Measurements from ENCODE around the gene TLE2.
"Not testable (repeated sequence)": the region's sequence is repeated elsewhere in the genome, so short reads cannot be mapped to it uniquely, and the experiment has no call there.

TLE2 gene

DNA sequence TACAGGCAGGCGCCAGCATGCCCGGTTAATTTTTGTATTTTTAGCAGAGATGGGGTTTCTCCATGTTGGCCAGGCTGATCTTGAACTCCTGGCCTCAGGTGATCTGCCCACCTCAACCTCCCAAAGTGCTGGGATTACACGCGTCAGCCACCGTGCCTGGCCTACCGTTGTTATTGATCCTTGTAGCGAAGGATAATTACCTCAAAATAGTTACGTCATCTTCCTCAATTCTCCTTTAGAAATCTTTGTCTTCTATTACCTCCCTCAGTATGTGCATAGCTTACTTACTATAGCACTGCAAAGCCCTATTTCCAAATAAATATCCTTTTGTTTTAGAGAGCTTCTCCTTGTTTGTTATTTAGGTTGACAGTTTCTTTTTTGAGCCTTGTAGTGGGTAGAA lies 61.1 kb downstream of the TLE2 start:
- no peak for DNase-seq (ENCODE audit: low read depth)
- TF ChIP-seq, protein P1, sequence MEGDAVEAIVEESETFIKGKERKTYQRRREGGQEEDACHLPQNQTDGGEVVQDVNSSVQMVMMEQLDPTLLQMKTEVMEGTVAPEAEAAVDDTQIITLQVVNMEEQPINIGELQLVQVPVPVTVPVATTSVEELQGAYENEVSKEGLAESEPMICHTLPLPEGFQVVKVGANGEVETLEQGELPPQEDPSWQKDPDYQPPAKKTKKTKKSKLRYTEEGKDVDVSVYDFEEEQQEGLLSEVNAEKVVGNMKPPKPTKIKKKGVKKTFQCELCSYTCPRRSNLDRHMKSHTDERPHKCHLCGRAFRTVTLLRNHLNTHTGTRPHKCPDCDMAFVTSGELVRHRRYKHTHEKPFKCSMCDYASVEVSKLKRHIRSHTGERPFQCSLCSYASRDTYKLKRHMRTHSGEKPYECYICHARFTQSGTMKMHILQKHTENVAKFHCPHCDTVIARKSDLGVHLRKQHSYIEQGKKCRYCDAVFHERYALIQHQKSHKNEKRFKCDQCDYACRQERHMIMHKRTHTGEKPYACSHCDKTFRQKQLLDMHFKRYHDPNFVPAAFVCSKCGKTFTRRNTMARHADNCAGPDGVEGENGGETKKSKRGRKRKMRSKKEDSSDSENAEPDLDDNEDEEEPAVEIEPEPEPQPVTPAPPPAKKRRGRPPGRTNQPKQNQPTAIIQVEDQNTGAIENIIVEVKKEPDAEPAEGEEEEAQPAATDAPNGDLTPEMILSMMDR (IDR thresholded peaks at IDR 0.05; ENCODE audit: control insufficient read depth, extremely low read depth, insufficient read depth), result no peak
- no peak overlapping the region for H3K4me3 ChIP-seq (ENCODE audit: low read depth, low read length)

DNA sequence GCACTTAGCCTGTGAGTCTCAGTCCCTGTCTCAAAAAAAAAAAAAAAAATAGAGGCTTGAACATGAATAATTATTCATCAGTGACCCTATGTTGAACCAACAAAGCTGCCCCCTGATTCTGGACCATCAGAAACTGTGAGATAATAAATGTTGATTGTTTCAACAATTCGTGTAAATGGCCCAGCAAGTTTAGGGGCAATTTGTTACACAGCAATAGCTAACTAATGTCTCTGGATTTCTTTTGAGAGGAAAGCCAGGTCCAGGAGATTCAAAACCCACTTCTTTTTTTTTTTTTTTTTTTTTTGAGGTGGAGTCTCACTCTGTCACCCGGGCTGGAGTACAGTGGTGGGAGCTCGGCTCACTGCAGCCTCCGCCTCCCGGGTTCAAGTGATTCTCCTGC lies 64.2 kb downstream of the TLE2 start:
- no peak for DNase-seq (ENCODE audit: low read depth)
- TF ChIP-seq, protein P1 (IDR thresholded peaks at IDR 0.05; ENCODE audit: control insufficient read depth, extremely low read depth, insufficient read depth), result no peak
- H3K4me3 ChIP-seq (ENCODE audit: low read depth, low read length), result no peak overlapping the region

DNA sequence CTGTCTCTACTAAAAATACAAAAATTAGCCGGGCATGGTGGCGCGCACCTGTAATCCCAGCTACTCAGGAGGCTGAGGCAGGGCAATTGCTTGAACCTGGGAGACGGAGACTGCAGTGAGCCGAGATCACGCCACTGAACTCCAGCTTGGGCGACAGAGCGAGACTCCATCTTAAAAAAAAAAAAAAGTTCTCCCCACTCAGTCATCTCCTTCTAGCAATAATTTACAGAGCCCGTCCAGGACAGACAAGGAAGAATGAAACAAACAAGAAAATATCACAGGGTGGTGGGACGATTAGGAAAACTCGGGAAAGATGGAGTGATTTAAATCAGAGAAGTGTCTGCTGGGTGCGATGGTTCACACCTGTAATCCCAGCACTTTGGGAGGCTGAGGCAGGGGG lies 65.4 kb downstream of the TLE2 start:
- DNase-seq (ENCODE audit: low read depth); H3K4me3 ChIP-seq (ENCODE audit: low read depth, low read length): not testable (repeated sequence)

DNA sequence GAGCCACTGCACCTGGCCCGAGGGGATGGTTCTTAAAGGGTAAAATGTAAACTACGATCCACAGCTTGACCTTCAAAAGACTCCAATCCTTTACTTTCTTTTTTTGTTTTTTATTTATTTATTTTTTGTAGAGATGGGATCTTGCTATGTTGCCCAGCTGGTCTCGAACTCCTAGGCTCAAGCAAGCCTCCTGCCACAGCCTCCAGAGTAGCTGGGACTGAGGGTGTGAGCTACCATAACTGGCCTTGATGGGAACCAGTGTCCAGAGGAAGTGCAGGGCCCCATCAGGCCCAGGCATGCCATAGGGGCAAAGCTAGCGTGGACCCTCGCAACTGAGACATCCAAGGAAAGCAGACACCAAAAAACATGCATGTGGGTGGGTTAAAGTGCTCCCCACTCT lies 66.0 kb downstream of the TLE2 start:
- no peak for DNase-seq (ENCODE audit: low read depth)
- TF ChIP-seq, protein P1 (IDR thresholded peaks at IDR 0.05; ENCODE audit: control insufficient read depth, extremely low read depth, insufficient read depth), result no peak
- no peak overlapping the region for H3K4me3 ChIP-seq (ENCODE audit: low read depth, low read length)

DNA sequence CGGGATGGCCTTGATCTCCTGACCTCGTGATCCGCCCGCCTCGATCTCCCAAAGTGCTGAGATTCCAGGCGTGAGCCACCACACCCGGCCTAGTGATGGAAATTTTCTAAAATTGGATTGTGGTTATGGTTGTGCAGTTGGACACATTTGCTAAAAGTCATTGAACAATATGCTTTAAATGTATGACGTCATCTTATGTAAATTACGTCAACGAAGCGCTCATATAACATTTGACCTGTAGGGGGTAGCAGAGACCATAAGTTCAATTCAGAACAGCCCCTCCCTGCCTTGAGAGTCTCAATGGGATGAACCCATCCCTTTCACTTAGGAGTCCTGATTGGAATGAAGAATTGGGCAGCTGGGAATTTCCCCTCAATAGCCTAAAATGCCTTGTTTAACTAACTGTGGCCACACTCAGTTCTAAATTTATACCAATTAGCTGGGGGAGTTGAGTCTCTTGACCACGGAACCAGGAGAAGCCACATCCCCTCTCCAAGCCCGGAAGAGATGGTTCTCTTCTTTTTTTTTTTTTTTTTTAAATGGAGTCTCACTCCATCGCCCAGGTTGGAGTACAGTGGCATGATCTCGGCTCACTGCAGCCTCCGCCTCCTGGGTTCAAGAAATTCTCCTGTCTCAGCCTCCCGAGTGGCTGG lies 66.9 kb downstream of the TLE2 start:
- DNase-seq (ENCODE audit: low read depth), result no peak
- TF ChIP-seq, protein P1 (IDR thresholded peaks at IDR 0.05; ENCODE audit: control insufficient read depth, extremely low read depth, insufficient read depth), result peak; percentile 55
- no peak overlapping the region for H3K4me3 ChIP-seq (ENCODE audit: low read depth, low read length)

DNA sequence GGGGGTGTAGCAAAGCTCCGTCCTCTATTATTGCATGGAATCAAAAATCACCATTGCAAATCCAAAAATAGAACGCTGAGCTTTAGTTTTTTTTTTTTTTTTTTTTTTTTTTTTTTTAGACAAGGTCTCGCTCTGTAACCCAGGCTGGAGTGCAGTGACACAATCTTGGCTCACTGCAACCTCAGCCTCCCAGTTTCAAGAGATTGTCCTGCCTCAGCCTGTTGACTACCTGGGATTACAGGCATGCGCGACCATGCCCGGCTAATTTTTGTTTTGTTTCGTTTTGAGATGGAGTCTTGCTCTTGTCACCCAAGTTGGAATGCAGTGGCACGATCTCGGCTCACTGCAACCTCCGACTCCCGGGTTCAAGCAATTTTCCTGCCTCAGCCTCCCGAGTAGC lies 69.0 kb downstream of the TLE2 start:
- H3K4me3 ChIP-seq (ENCODE audit: low read depth, low read length), result no peak overlapping the region
- no peak for DNase-seq (ENCODE audit: low read depth)
- TF ChIP-seq, protein P1 (IDR thresholded peaks at IDR 0.05; ENCODE audit: control insufficient read depth, extremely low read depth, insufficient read depth), result no peak

DNA sequence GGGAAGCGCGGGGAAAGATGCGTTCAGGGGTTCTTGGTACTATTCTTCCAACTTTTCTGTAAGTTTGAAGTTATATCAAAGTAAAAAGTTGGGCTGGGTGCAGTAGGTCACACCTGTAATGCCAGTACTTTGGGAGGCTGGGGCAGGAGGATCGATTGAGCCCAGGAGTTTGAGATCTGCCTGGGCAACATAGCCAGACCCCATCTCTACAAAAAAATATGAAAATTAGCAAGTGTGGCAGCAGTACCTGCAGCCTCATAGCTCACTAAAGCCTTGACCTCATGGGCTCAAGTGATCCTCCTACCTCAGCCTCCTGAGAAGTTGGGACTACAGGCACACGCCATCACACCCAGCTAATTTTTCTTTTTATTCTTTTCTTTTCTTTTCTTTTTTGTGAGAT lies 71.9 kb downstream of the TLE2 start:
- TF ChIP-seq, protein P1 (IDR thresholded peaks at IDR 0.05; ENCODE audit: control insufficient read depth, extremely low read depth, insufficient read depth), result no peak

More for the DNA sequence above, 71.9 kb downstream of the TLE2 start:
- DNase-seq (ENCODE audit: low read depth), result no peak
- H3K4me3 ChIP-seq (ENCODE audit: low read depth, low read length), result no peak overlapping the region
